Gastrocnemius medialis (tissue), 4 donors: ENCODE data around the gene SORCS1.

Source experiments
- CTCF ChIP-seq, 5 experiments: fragments of 450-650 bp in 3 of 5; fragments of 200-600 bp in 2 of 5; sonication (generic) in 2 of 5; IDR thresholded peaks in 4 of 5; conservative IDR thresholded peaks in 1 of 5; 1 replicate in 4 of 5; 2 replicates in 1 of 5; pipeline ENCODE4 v1.5.1; 2016 to 2019; ENCODE audit warnings: antibody characterized with exemption in 5 of 5, mild to moderate bottlenecking in 3 of 5, moderate library complexity in 3 of 5
- POLR2A ChIP-seq, 2 donors: fragments of 450-650 bp; IDR thresholded peaks; one replicate each; pipeline ENCODE4 v1.6.1; 2017; ENCODE audit warnings: antibody characterized with exemption in 2 of 2, mild to moderate bottlenecking in 2 of 2, moderate library complexity in 2 of 2

GRCh38 chr10:106788982-106789381 lies 375.5 kb downstream of the SORCS1 start:
- TF ChIP-seq CTCF (IDR thresholded peaks at IDR 0.05 in 4 of 5, conservative IDR thresholded peaks at IDR 0.05 in 1 of 5), result no peak
- no peak for TF ChIP-seq POLR2A (IDR thresholded peaks at IDR 0.05)
